ENCODE results near the gene CDT1. TPM values are rescaled to one million over a fixed set of nuclear protein-coding genes. Genes with fewer than 3 reads are reported as not detected.
"Not testable (repeated sequence)": the region's sequence is repeated elsewhere in the genome, so short reads cannot be mapped to it uniquely, and the experiment has no call there.

Gene CDT1
- total RNA-seq, 1 donor from 2014 or later: 25.3 TPM

DNA sequence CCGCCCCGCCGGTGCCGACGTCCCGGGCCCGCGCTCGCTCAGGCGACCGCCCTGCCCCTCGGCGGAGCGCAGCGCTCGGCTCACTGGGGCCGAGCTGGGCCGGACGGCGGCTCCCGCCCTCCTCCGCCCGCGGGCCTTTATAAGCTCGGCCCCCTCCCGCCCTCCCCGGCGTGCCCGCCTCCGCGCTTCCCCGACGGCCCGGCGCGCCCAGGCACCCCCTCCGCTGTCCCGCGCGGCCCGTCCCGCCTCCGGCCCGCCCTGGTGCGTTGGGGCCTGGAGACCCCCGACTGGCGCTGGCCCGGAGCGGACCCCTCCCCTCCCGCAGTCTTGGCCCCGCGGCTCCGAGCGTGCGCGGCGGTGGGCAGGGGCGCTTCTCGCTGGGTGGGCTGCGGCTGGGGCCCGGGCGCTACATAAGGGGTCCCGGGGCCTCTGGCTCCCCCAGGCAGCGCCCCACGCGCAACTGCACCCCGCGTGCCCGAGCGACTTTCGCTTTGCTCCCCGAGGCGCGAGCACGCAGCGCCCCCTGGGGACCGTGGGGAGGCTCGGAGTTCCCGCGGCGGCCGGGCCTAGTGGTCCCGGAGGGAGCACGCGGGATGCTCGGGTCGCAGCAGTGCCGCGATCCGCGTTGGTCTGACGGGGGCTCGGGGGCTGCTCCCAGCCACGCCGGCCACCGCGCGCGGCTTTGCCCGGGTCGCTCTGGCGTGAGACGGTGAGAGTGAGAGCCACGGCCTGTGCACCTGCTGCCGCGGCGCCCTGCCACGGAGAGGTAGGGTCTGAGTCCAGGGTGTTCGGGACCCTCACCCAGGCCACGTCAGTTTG lies 18.3 kb upstream of the CDT1 start, which contains the start of gene PIEZO1:
PIEZO1 (minus strand) TSS at position 115 of the 819 bp plus-strand sequence. CDS start 256 bp downstream, outside the sequence.
- H3K4me3 Mint-ChIP-seq (ENCODE audit: low read depth): peak within 1 kb of the TSS; percentile 71
- H3K4me1 Mint-ChIP-seq (ENCODE audit: low read depth): no peaks in the 10 kb centered on the region
- no peaks in the 10 kb centered on the region for H3K9me3 Mint-ChIP-seq (ENCODE audit: low read depth)
- H3K27ac Mint-ChIP-seq: peak within 1 kb of the TSS; percentile 84
- no peaks in the 10 kb centered on the region for H3K36me3 Mint-ChIP-seq (ENCODE audit: insufficient read depth)
- TF ChIP-seq, protein P1, sequence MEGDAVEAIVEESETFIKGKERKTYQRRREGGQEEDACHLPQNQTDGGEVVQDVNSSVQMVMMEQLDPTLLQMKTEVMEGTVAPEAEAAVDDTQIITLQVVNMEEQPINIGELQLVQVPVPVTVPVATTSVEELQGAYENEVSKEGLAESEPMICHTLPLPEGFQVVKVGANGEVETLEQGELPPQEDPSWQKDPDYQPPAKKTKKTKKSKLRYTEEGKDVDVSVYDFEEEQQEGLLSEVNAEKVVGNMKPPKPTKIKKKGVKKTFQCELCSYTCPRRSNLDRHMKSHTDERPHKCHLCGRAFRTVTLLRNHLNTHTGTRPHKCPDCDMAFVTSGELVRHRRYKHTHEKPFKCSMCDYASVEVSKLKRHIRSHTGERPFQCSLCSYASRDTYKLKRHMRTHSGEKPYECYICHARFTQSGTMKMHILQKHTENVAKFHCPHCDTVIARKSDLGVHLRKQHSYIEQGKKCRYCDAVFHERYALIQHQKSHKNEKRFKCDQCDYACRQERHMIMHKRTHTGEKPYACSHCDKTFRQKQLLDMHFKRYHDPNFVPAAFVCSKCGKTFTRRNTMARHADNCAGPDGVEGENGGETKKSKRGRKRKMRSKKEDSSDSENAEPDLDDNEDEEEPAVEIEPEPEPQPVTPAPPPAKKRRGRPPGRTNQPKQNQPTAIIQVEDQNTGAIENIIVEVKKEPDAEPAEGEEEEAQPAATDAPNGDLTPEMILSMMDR (IDR thresholded peaks at IDR 0.05; ENCODE audit: unreplicated experiment): peak; percentile 82
- DNase-seq (ENCODE audit: low spot score, unreplicated experiment): no peak
- peaks cover 30% of the 10 kb centered on the region for H3K27me3 Mint-ChIP-seq

DNA sequence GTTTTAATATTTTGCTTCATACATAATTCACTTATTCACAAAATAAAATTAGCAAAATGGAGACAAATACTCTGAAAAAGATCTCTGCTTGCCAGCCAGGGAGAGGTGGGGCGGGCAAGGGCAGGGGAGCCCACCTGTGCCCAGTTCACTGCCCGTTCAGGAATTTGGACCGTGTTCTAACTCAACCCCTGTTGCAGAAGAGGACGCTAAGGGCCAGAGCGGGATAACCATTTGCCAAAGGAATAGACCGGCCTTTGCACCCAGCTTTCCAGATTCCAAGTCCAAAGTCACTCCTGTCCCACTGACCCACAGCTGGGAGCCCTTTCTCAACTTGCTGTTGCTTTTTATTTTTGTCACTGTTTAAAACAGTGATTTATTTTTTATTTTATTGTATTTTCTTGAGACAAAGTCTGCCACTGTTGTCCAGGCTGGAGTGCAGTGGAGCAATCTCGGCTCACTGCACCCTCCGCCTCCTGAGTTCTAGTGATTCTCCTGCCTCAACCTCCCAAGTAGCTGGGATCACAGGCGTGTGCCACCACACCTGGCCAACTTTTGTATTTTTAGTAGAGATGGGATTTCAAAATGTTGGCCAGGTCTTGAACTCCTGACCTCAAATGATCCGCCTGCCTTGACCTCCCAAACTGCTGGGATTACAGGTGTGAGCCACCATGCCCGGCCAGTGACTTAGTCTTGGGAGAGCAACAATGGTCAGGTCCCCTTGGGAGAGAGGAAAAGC lies 15.8 kb upstream of the CDT1 start:
- peaks cover 25% of the 10 kb centered on the region for H3K27me3 Mint-ChIP-seq
- H3K9me3 Mint-ChIP-seq (ENCODE audit: low read depth): no peaks in the 10 kb centered on the region
- DNase-seq (ENCODE audit: low spot score, unreplicated experiment): no peak
- H3K4me1 Mint-ChIP-seq (ENCODE audit: low read depth): no peaks in the 10 kb centered on the region
- H3K36me3 Mint-ChIP-seq (ENCODE audit: insufficient read depth): no peaks in the 10 kb centered on the region
- no peak overlapping the region for H3K4me3 Mint-ChIP-seq (ENCODE audit: low read depth)
- TF ChIP-seq, protein P1 (IDR thresholded peaks at IDR 0.05; ENCODE audit: unreplicated experiment): no peak
- no peak overlapping the region for H3K27ac Mint-ChIP-seq

DNA sequence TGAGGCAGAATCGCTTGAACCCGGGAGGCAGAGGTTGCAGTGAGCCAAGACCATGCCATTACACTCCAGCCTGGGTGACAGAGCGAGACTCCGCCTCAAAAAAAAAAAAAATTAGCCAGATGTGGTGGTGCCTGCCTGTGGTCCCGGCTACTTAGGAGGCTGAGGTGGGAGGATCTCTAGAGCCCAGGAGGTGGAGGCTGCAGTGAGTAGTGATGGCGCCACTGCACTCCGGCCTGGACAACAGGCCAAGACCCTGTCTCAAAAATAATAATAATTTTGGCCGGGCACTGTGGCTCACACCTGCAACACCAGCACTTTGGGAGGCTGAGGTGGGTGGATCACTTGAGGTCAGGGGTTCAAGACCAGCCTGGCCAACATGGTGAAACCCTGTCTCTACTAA lies 14.8 kb upstream of the CDT1 start:
- H3K9me3 Mint-ChIP-seq (ENCODE audit: low read depth); DNase-seq (ENCODE audit: low spot score, unreplicated experiment); H3K4me1 Mint-ChIP-seq (ENCODE audit: low read depth); H3K27ac Mint-ChIP-seq; H3K4me3 Mint-ChIP-seq (ENCODE audit: low read depth); H3K36me3 Mint-ChIP-seq (ENCODE audit: insufficient read depth): not testable (repeated sequence)
- H3K27me3 Mint-ChIP-seq: peaks cover 17% of the 10 kb centered on the region

DNA sequence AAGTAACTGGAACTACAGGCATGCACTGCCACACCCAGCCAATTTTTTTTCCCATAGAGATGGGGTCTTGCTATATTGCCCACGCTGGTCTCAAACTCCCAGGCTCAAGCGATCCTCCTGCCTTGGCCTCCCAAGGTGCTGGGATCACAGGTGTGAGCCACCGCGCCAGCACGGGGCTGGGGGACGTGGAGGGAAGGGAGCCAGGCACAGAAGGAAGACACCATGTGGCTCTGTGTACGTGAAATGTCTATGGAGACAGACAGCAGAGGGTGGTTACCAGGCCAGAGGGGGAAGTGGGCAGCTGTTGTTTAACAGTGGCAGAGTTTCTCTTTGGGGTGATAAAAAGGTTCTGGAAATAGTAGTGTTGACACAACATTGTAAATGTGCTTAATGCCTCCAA lies 14.0 kb upstream of the CDT1 start:
- Mint-ChIP-seq H3K27me3 (peaks cover 17% of the 10 kb centered on the region), H3K4me1 (ENCODE audit: low read depth) (no peaks in the 10 kb centered on the region), H3K9me3 (ENCODE audit: low read depth) (no peaks in the 10 kb centered on the region), H3K36me3 (ENCODE audit: insufficient read depth) (no peaks in the 10 kb centered on the region), H3K27ac (no peak overlapping the region), H3K4me3 (ENCODE audit: low read depth) (no peak overlapping the region)
- TF ChIP-seq, protein P1 (IDR thresholded peaks at IDR 0.05; ENCODE audit: unreplicated experiment): no peak
- DNase-seq (ENCODE audit: low spot score, unreplicated experiment): no peak

- peak overlapping the region; percentile 71 for H3K27ac Mint-ChIP-seq
- peaks cover 17% of the 10 kb centered on the region for H3K27me3 Mint-ChIP-seq
- no peaks in the 10 kb centered on the region for H3K9me3 Mint-ChIP-seq (ENCODE audit: low read depth)
- no peak overlapping the region for H3K4me3 Mint-ChIP-seq (ENCODE audit: low read depth)
- H3K4me1 Mint-ChIP-seq (ENCODE audit: low read depth): no peaks in the 10 kb centered on the region
- H3K36me3 Mint-ChIP-seq (ENCODE audit: insufficient read depth): no peaks in the 10 kb centered on the region
- DNase-seq (ENCODE audit: low spot score, unreplicated experiment): no peak
- TF ChIP-seq, protein P1 (IDR thresholded peaks at IDR 0.05; ENCODE audit: unreplicated experiment): no peak
Observed at GRCh38 chr16:88790312-88791211, 13.0 kb upstream of the CDT1 start.
